GM19193 (cell line): ENCODE results near the gene BEST3.

Experiments used
- POLR2A ChIP-seq: IDR thresholded peaks from 4 replicates; pipeline ENCODE4 v1.6.1; 2011; ENCODE audit not compliant: insufficient read depth, insufficient read length; ENCODE audit errors: extremely low read depth

Gene BEST3

DNA sequence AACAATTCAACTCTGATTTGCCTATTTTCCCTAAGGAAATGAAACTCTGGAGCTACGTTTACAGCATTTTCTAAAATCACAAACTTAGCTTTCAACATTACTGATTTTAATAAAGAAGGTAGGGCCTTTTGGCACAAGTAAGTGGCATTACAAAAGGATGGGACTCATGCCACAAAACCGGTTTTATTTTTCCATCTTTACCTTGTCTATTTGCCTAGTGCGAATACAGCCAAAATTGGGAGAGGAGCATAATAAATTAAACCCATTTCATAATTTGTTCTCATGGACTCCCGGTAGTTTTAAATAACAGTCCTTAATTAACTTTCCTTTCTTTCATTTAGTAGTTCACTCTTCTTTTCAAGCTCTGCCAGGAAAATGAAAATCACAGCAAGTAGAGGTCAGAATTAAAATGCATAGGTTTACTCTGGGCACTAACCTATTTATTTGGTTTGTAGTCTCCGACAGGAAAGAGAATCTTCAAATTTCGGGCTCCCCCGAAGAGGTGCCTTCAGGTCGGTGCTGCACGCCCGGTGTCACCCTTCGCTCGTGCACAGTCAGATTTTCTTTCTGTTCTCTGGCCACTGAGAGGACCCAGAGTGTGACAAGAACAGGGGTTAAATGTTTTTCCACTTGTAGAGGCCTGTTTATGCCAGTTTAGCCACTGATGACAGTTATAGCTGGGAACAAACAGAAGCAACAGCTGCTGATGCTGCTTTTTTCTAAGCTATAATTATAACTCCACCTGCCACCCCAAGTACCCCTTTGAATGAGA lies at the start of gene BEST3:
TSS of gene BEST3 (minus strand) at position 535 of the 772 bp plus-strand sequence. CDS start 1,505 bp downstream, outside the sequence.
- TF ChIP-seq POLR2A: no peak

DNA sequence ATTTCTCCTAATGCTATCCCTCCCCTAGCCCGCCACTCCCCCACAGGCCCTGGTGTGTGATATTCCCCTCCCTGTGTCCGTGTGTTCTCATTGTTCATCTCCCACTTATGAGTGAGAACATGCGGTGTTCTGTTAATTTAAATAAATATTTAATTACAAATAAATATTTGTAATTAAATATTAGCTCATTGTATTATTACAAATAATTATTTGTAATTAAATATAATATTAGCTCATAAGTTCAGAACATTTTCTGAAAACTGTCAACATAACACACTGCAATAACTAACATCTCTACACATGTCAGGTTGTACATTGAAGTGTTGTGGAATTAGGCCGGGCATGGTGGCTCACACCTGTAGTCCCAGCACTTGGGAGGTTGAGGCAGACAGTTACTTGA lies 45.0 kb upstream of the BEST3 start:
- TF ChIP-seq POLR2A: no peak

DNA sequence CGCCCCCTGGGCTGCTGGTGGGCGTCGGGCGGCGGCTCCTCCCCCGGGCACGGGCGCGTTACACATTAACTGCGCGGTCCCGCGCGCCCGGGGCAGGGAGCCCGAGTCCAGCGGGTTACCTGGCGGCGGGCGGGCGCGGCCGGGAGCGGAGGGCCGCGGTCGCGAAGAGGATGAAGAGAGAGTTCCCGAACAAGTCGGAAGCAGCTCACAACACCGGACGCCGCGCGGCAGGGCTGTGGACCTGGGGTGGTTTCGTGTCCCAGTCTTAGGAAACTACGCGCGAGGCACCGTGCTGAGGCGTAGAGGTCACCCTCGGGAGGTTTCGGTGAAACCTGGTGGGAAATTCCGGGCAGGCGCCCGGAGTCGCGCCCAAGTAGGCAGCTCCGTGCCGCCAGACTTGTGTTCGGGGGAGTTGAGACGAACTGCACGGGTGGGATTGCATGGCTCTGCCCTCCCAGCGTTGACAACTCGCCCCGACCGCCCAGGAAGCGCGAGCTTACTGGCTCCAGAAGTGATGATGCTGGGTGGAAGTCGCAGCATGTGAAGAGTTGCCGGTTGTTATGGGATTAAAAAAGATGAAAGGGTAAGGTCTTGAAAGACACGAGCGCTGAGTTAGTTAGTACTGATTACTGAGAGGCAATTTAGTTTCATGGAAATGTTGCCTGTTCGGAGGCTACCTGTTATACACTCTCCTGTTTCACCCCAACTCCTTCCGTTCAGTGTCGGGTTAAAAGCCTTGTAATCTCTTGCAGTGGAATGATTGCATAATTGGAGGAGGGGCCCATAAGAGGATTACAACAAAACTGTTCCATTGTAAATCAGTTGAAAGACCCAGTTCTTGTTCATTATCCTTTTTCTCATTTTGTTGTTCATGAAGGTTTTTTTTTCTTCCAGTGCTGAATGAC lies 40.4 kb upstream of the BEST3 start:
- no peak for TF ChIP-seq POLR2A

DNA sequence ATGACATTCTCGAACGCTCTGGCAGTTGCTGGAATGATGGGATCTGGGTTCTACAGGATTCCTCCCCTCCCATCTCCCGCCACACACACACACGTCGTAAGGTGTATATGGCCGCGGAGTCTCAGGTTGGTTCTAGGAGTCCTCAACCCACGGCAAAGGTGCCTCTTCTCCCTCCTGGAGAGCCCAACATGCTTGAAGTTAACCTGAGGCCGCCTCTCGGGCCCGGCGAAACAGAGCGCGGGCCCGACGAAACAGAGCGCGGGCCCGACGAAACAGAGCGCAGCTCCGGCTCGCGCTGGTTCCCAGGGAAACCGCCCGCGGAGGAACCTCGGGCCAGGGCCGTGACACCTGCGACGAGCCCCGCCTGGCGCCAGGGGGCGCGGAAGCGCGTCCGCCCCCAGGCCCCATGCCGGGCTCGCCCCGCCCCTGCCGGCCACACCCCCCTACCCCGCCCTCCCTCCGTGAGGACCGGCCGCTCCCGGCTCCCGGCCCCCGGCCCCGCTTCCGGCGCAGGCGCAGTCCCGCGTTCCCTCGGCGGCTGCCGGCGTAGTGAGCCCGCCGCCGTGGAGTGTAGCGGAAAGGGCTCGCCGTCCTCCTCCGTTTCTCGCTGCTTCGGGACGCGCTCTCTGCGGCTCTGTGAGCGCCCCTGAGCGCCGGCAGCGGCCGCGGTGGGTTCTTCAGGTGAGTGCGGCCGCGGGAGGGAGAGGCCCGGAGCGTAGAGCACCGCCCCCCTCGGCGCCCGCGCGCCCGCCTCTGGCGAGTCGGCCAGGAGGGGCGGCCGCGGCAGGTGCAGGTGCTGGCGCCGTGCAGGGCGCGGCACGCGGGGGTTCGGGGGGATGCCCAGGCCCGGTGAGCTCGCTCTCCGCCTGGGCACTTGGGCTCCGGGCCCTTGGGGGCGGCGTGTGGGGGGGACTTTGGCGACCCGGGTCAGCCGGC lies 39.5 kb upstream of the BEST3 start, which contains the start of gene RAB3IP:
TSS of gene RAB3IP (plus strand) at position 510 of the 936 bp plus-strand sequence. CDS start 16,549 bp downstream, outside the sequence.
- peak; percentile 73 for TF ChIP-seq POLR2A

DNA sequence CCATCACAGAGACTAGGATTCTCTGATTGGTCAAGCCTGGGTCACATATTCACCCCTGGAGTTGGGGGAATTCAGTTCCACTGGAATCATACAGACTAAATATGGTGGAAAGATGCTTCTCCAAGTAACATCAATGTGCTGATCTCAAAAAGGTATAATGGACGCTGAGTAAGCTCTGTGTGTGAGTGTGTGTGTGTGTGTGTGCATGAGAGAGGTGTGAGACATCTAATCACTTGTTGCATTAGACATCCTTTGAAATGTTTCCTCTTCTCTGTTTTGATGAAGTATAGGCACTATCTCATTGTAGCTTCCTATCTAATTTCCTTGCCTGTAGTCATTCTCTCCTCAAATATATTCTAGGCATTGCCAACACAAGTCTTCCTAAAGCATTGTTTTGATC lies 34.5 kb upstream of the BEST3 start:
- no peak for TF ChIP-seq POLR2A

DNA sequence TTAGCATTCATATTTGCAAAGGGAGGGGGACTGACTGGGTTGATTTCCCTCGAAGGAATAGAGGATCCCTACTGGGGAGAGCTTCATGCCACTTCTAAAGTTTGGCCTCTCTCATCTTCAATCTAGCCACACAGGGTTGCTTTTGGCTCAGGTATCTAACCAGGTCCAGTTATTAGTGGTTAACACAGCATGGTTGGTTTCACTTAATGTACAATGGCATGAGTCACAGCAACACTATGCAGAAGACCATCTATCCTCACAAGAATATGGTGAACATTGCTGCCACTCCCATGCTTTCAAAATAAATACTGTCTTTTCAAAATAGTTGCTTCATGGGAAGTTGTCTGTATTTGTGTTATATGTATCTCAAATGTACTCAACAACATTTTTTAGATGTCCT lies 33.0 kb upstream of the BEST3 start:
- no peak for TF ChIP-seq POLR2A

DNA sequence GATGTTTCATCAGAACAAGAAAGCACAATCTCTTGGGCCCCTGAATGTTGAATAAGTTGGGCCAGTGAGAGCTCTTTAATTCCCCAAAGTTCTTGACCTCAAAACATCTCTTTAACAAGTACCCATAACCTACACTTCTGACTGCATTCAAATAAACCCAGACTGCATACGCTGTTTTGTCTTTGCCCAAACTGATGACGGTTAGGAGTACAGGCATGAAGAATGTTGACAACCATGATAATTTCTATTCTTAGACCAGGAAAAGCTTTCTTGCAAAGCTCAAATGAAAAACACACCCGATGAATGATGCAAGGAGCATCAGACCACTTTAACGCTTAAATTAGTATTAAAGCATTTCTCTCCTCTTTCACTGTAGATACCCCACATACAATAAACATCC lies 27.8 kb upstream of the BEST3 start:
- TF ChIP-seq POLR2A: no peak

DNA sequence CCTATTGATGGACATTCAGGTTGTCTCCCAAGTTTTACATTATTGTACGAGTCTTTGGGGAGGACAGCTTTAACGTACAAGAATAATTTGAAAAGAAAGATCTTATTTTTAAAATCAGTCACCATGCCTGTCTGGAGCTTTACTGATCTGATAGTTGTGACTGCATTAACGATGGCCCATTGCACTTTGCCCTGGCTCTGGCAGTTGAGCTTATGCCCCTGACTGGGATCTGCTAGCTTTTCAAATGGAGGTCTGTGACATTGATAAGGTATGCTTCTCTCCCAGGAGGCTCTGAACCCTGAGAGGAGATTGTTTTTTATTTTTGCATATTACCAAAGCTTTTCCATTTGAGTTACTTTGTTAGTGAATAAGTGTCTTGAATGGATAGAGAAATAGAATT lies 21.6 kb upstream of the BEST3 start:
- no peak for TF ChIP-seq POLR2A

DNA sequence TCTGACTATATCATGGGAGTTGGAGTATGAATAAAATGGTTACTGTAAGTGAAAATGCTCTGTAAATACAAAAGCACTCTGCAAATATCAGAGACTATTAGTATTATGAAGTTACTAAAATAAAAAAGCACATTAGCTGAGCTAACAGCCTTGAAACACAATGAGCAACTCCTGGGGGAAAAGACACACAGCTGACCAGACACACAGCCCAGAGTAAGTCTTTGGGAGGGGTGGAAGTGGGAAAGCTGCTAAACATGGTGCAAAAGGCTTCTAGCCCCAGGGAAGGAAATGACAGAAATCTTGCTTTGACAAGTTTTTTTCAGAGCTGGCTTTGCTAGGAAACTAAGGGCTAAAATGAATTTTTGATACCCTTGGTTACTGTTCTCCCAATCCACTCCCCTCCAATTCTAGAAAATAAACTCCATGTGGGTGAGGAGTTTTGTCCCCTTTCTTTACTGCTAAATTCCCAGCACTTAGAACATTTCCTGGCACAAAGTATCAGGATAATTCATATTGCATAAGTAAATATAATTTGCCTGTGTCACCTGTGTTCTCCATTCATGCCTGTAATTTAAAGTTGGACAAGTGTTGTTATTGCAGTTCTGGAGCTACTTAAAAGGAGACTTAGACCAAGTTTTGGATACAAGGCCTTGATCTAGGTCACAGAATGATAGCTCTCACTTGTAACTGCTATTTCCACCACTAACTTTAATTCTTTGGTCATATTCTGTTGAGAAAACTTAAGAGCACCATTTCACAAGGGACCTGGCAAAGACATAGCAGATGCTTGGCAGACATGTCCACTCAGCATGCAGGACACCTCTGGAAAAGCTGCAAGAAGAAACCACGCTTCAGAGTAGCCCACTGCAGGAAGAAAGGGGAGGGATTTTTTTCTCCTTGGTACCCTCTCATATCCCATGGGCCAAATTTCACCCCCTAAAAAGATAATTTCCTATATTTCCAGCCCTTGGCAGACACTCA lies 20.5 kb upstream of the BEST3 start:
- TF ChIP-seq POLR2A: no peak

DNA sequence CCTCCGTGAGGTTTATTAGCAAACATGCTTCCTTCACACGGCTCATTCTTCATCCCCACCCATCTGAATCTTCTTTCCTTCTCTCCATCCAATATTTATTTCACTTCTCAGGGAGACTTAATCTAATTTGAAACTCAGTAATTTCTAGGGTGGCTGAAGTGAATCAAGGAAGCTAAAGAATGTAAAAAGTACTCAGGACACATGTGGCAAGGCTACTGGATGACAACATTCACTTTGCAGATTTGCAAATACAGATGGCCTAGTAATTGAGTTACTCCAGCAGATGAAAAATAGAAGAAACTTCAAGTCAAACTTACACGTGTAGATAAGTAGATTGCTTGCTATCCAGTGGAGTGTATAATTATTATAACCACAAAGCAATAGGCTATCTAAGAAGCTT lies 15.4 kb upstream of the BEST3 start:
- TF ChIP-seq POLR2A: no peak

DNA sequence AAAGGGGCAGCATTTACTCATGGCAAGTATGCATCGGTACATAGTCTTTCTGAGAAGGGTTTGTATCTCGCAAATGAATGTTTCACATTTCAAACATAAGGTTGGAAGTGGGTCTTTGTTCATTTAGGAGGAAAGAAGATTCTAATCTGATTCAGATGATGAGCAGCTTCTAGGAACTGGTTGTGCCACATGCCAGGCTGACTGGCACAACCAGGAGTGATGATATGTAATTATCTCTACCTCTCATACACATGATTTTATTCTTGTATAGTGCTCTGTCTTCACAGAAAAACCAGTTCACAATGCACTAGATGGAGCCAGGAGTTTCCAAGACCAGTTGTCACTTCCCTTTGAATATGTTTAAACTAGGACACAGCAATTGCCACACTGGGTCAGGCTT lies 13.7 kb upstream of the BEST3 start:
- no peak for TF ChIP-seq POLR2A

DNA sequence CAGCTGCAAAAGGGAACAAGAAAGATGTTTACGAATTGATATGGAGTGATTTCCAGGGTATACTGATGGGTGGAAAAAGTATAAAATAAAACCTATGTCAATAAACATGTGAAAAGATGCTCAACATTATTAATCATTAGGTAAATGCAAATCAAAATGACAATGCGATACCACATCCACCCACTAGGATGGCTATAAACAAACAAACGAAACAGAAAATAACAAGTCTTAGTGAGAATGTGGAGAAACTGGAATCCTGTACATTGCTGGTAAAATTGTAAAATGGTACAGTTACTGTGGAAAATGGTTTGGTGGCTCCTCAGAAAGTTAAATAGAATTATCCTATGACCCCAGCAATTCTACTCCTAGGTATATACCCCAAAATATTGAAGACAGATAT lies 9.5 kb upstream of the BEST3 start:
- TF ChIP-seq POLR2A: no peak

DNA sequence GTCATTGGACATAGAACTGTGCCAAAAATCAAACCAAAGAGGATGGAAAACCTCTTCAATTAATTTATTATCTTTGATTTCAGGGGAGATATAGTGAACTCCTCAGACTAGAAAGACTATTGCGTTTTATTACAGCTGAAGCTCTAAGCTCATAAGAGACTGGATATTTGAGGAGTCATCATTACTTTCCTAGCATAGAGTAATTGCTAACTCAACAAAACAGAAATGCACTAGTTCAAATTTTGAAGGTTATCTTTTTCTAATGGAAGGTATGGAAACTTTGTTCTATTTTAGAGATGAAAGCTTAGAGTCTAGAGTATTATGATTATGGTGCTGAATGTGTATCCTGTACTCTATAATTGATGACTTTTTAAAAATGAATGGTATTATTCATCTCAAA lies 5.3 kb upstream of the BEST3 start:
- TF ChIP-seq POLR2A: no peak
